Testis (tissue), 3 donors: ENCODE data around the gene ZBTB9. TPM values are rescaled to one million over a fixed set of nuclear protein-coding genes. Genes with fewer than 3 reads are reported as not detected.

Experiments used
- DNase-seq: peaks from one replicate; pipeline ENCODE4 v3.0.0-alpha.2; 2019
- H3K27ac ChIP-seq, 2 donors: fragments of 200-600 bp; sonication (generic); one replicate each; pipeline ENCODE4 v1.5.1; 2019
- H3K27me3 ChIP-seq: fragments of 200-600 bp; sonication (generic); one replicate; pipeline ENCODE4 v1.5.1; 2019
- H3K36me3 ChIP-seq: fragments of 200-600 bp; sonication (generic); one replicate; pipeline ENCODE4 v1.5.1; 2017; ENCODE audit warnings: low read depth; ENCODE audit errors: missing control alignments
- H3K4me1 ChIP-seq: fragments of 200-600 bp; sonication (generic); one replicate; pipeline ENCODE4 v1.5.1; 2019
- H3K4me3 ChIP-seq, 2 donors: fragments of 200-600 bp; sonication (generic); one replicate each; pipeline ENCODE4 v1.5.1; 2017 to 2019
- H3K9me3 ChIP-seq: fragments of 200-600 bp; sonication (generic); one replicate; pipeline ENCODE4 v1.5.1; 2017
- POLR2A ChIP-seq: fragments of 450-650 bp; IDR thresholded peaks from one replicate; pipeline ENCODE4 v1.6.1; 2017; ENCODE audit warnings: antibody characterized with exemption, mild to moderate bottlenecking, moderate library complexity
- WGBS, 2 donors: methylation state at CpG; one replicate each; pipeline ENCODE4 v1.1.5; 2018; 5-methylcytosine and 5-hydroxymethylcytosine counted together
- intact Hi-C: fragments of 100-400 bp; cut with DNase I; formaldehyde crosslinking; loops from one replicate; pipeline ENCODE4 v1.15.1; 2023; ENCODE audit warnings: low total_unique reads
- polyA plus RNA-seq: library from polyadenylated mRNA; stranded (reverse); fragments of 350-450 nt; fragmentation: Illumina TruSeq; extraction: RNeasy Lipid Tissue Mini Kit (QIAGEN cat#74804); gene quantifications from one replicate; pipeline ENCODE4 v1.2.3, GENCODE V29; 2014; ENCODE audit warnings: low read depth, low replicate concordance; ENCODE audit not compliant: insufficient read depth
- total RNA-seq, 2 donors: library from RNA; depleted of rRNA; stranded (reverse); fragments of >200 nt; gene quantifications; one replicate each; pipeline ENCODE4 v1.2.3, GENCODE V29; 2016
- TF ChIP-seq, protein P1 (sequence below), 3 experiments: fragments of 450-650 bp in 2 of 3; fragments of 200-600 bp in 1 of 3; sonication (generic) in 1 of 3; IDR thresholded peaks; one replicate each; pipeline ENCODE4 v1.5.1; 2016 to 2019; ENCODE audit warnings: antibody characterized with exemption in 3 of 3, mild to moderate bottlenecking in 2 of 3, moderate library complexity in 1 of 3

ZBTB9 gene
- total and polyA plus RNA-seq, 3 donors from 2014 or later = 15.2 to 16.9 (median 15.7) TPM

DNA sequence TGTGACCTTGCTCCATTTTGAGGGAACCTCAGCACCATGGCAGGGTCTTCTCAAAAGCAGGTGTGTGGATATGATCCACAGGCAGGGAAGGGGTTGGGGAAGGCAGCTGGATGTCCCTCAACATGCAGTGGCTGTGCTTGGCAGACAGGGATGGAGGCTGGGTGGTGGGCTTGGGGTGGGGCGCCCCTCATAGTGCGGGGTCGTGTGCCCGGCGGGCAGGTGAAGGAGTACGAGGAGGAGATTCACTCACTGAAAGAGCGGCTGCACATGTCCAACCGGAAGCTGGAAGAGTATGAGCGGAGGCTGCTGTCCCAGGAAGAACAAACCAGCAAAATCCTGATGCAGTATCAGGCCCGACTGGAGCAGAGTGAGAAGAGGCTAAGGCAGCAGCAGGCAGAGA is 8.0 kb upstream of the ZBTB9 start:
- Histone ChIP-seq H3K4me1 (no peaks in the 10 kb centered on the region), H3K4me3 (no peak overlapping the region), H3K27ac (no peak overlapping the region), H3K36me3 (no peaks in the 10 kb centered on the region), H3K27me3 (no peaks in the 10 kb centered on the region), H3K9me3 (no peaks in the 10 kb centered on the region)
- WGBS, 2 donors = 87 to 89% methylated on average over 10 of the region's 10 CpGs
- no peak for DNase-seq
- TF ChIP-seq, protein P1, sequence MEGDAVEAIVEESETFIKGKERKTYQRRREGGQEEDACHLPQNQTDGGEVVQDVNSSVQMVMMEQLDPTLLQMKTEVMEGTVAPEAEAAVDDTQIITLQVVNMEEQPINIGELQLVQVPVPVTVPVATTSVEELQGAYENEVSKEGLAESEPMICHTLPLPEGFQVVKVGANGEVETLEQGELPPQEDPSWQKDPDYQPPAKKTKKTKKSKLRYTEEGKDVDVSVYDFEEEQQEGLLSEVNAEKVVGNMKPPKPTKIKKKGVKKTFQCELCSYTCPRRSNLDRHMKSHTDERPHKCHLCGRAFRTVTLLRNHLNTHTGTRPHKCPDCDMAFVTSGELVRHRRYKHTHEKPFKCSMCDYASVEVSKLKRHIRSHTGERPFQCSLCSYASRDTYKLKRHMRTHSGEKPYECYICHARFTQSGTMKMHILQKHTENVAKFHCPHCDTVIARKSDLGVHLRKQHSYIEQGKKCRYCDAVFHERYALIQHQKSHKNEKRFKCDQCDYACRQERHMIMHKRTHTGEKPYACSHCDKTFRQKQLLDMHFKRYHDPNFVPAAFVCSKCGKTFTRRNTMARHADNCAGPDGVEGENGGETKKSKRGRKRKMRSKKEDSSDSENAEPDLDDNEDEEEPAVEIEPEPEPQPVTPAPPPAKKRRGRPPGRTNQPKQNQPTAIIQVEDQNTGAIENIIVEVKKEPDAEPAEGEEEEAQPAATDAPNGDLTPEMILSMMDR (IDR thresholded peaks at IDR 0.05) = no peak
- no peak for TF ChIP-seq POLR2A
- intact Hi-C loops = no loop called here

- H3K4me3 ChIP-seq = no peak overlapping the region
- peaks cover 14% of the 10 kb centered on the region for H3K4me1 ChIP-seq
- no peaks in the 10 kb centered on the region for H3K9me3 ChIP-seq
- no peaks in the 10 kb centered on the region for H3K36me3 ChIP-seq
- intact Hi-C loops = no loop called here
- no peak overlapping the region for H3K27ac ChIP-seq
- TF ChIP-seq POLR2A = no peak
- TF ChIP-seq, protein P1 (IDR thresholded peaks at IDR 0.05) = no peak
- DNase-seq = no peak
- 68 to 77% methylated on average over 3 of the region's 3 CpGs for WGBS, 2 donors
- no peaks in the 10 kb centered on the region for H3K27me3 ChIP-seq
Observed at GRCh38 chr6:33450434-33450833, 3.9 kb upstream of the ZBTB9 start.

DNA sequence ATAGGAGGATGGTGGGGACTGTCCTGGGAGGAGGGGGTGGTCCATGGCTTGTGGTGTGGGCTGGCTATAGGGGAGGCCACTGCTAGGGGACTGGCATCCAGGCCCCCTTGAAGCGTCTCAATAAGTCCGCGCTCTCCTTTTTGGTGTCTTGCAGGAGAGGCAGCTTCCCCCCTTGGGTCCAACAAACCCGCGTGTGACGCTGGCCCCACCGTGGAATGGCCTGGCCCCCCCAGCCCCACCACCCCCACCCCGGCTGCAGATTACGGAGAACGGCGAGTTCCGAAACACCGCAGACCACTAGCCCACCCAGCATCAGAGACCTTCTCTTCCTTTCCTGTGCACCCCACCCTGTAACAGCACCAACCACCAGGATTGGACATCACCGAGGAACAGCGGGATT is 2.8 kb upstream of the ZBTB9 start:
- Histone ChIP-seq H3K27ac (no peak overlapping the region), H3K27me3 (no peaks in the 10 kb centered on the region), H3K36me3 (no peaks in the 10 kb centered on the region), H3K4me3 (no peak overlapping the region), H3K9me3 (no peaks in the 10 kb centered on the region), H3K4me1 (peaks cover 23% of the 10 kb centered on the region)
- 89 to 91% methylated on average over 15 of the region's 15 CpGs for WGBS, 2 donors
- intact Hi-C loops = no loop called here
- TF ChIP-seq, protein P1 (IDR thresholded peaks at IDR 0.05) = no peak
- no peak for TF ChIP-seq POLR2A
- DNase-seq = no peak

DNA sequence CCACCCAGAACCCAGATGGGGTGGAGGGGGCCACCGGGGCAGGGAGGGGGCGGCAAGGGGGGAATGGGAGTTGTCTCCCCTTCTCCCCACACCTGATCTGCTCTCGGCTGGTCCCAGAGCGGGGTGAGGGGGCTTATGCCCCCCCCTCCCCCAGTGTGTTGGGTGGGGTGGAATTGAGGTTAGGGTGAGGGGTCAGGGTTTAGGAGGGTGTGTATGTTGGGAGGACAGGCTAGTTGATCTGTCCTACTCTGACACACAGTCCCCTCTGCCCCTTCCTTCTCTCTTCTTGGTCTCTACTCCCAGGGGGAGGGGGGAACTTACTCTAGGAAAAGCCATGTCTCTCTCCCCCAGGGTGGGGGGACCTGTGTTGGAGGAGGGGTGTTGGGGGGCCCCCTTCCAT is 1.9 kb upstream of the ZBTB9 start:
- H3K9me3 ChIP-seq = no peaks in the 10 kb centered on the region
- no peak for TF ChIP-seq POLR2A
- TF ChIP-seq, protein P1 (IDR thresholded peaks at IDR 0.05) = no peak
- intact Hi-C loops = no loop called here
- no peak overlapping the region for H3K27ac ChIP-seq
- H3K4me3 ChIP-seq = no peak overlapping the region
- no peaks in the 10 kb centered on the region for H3K36me3 ChIP-seq
- H3K27me3 ChIP-seq = no peaks in the 10 kb centered on the region
- WGBS, 2 donors = 79 to 90% methylated on average over 3 to 4 of the region's 4 CpGs
- H3K4me1 ChIP-seq = peaks cover 31% of the 10 kb centered on the region
- DNase-seq = no peak

DNA sequence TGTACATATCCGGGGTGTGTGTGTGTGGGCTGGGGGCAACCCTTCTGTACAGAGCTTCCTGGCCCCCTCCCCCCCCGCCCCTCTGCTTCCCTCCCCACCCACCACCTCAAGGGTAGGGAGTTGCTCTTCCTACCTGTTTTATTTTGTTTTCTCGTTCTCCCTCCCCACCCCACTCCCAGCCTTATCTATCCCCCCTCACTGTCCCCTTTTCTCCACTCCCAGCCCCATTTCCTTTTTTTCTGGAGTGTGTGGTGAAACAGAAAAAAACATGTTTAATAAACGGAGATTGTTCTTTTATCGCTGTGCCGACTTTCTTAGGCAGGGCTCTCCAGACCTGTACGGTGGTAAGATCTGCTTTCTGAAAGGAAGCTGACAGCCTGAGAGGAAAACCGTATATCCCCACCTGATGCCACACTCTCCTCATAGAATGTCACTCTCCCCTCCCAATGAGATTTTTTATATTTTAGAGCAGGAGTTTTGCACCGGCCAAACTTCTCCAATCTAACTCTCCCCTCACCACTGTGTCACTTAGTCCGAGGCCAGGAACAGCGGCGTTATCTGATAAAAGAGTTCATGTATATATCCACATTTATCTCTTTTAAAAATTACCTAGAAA is 875 bp upstream of the ZBTB9 start:
- H3K27me3 ChIP-seq = no peaks in the 10 kb centered on the region
- no peak for TF ChIP-seq POLR2A
- TF ChIP-seq, protein P1 (IDR thresholded peaks at IDR 0.05) = no peak
- peak overlapping the region; percentile 62 to 77 for H3K4me3 ChIP-seq

More for the DNA sequence above, 875 bp upstream of the ZBTB9 start:
- DNase-seq = peak; percentile 15
- 1 to 3% methylated on average over 12 of the region's 12 CpGs for WGBS, 2 donors
- Histone ChIP-seq H3K36me3 (no peaks in the 10 kb centered on the region), H3K9me3 (no peaks in the 10 kb centered on the region), H3K4me1 (peaks cover 33% of the 10 kb centered on the region), H3K27ac (peak overlapping the region in 1 of 2 donors; percentile 62)
- intact Hi-C loops = no loop called here
